ENCODE results near the gene CRIP3.

CRIP3 gene

GRCh38 chr6:43262780-43263313 lies 45.8 kb downstream of the CRIP3 start:
- in situ Hi-C loops (cut with MboI; ENCODE audit: low pct_unique_long_range_greater_than_20kb, low sequenced_read_pairs, unreplicated experiment): no loop called here
- no peak for TF ChIP-seq CTCF (IDR thresholded peaks at IDR 0.05; ENCODE audit: extremely low read depth, insufficient read depth, missing control alignments)
- no peak for DNase-seq (ENCODE audit: low spot score)

- in situ Hi-C loops (cut with MboI; ENCODE audit: low pct_unique_long_range_greater_than_20kb, low sequenced_read_pairs, unreplicated experiment): no loop called here
- no peak for TF ChIP-seq CTCF (IDR thresholded peaks at IDR 0.05; ENCODE audit: extremely low read depth, insufficient read depth, missing control alignments)
- DNase-seq (ENCODE audit: low spot score): no peak
These were observed 46.4 kb downstream of the CRIP3 start for GRCh38 chr6:43262000-43262779.

DNA sequence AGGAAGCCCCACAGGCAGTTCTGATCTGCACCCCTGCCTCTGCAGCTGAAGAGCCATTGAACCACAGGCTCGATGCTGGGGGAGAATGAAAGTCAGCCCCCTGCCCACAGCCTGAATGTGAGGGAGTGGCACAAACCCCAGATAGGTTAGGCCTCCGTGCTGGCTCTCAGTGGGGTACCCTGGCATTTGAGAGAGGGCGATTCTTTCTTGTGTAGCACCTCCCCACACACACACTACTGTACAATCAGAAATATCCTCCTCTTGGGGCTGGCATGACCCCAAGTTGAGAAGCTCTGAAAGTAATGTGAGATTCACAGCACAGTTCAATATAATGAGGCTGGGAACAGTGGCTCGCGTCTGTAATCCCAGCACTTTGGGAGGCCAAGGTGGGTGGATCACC lies 47.4 kb downstream of the CRIP3 start:
- no peak for DNase-seq (ENCODE audit: low spot score)
- in situ Hi-C loops (cut with MboI; ENCODE audit: low pct_unique_long_range_greater_than_20kb, low sequenced_read_pairs, unreplicated experiment): no loop called here
- TF ChIP-seq CTCF (IDR thresholded peaks at IDR 0.05; ENCODE audit: extremely low read depth, insufficient read depth, missing control alignments): no peak

DNA sequence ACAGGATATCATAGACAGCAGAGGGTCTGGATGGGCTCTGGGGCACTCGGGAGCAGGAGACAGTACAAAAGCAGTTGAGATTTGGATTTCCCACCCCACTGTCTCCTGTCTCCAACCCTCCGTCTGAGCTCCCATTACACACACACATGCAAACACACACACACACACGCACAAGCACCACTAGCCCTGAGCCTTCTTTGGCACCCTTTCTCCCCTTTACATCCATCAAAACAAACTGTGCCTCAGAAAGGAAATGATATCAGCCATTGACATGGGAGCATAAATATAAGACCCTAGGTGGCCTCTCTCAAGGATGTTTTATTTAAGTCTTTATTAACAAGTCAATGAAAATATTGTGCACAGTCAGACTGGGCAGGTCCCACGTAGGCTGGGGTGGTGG lies 47.8 kb downstream of the CRIP3 start:
- in situ Hi-C loops (cut with MboI; ENCODE audit: low pct_unique_long_range_greater_than_20kb, low sequenced_read_pairs, unreplicated experiment): no loop called here
- no peak for DNase-seq (ENCODE audit: low spot score)
- no peak for TF ChIP-seq CTCF (IDR thresholded peaks at IDR 0.05; ENCODE audit: extremely low read depth, insufficient read depth, missing control alignments)

DNA sequence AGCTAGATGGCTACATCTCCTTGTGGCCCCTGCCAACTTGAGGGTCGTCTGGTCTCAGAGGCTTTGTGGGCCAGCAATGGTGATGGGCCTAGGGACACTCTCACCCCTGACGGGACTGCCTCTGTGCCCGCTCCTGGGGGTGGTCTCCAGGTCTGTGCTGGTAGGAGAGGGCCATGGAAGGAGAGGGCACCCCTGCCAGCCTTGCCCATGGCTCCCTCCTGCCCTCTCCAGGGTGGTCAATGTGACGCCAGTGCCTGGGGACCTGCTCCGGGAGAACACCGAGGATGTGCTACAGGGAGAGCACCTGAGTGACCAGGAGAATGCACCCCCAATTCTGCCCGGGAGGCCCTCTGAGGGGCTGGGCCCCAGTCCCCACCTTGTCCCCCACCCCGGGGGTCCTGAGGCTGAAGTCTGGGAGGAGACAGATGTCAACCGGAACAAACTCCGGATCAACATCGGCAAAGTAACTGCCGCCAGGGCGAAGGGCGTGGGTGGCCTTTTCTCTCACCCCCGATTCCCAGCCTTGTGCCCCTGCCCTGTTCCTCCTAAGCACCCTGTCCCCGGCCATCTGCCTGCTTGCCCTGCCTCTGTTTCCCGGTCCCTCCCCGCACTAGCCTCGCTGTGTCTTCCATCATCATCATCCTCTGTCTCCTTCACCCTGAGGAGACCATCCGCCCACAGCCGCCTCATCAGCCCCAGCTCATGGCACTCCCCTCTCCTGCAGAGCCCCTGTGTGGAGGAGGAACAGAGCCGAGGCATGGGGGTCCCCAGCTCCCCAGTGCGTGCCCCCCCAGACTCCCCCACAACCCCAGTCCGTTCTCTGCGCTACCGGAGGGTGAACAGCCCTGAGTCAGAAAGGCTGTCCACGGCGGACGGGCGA lies 49.6 kb downstream of the CRIP3 start:
- DNase-seq (ENCODE audit: low spot score): no peak
- in situ Hi-C loops (cut with MboI; ENCODE audit: low pct_unique_long_range_greater_than_20kb, low sequenced_read_pairs, unreplicated experiment): loop anchor here (10.0 kb wide), 1 partner anchor 246 kb away; no protein-coding TSS in a partner anchor
- TF ChIP-seq CTCF (IDR thresholded peaks at IDR 0.05; ENCODE audit: extremely low read depth, insufficient read depth, missing control alignments): no peak

- in situ Hi-C loops (cut with MboI; ENCODE audit: low pct_unique_long_range_greater_than_20kb, low sequenced_read_pairs, unreplicated experiment): loop anchor here (10.0 kb wide), 1 partner anchor 247 kb away; no protein-coding TSS in a partner anchor
- no peak for DNase-seq (ENCODE audit: low spot score)
- TF ChIP-seq CTCF (IDR thresholded peaks at IDR 0.05; ENCODE audit: extremely low read depth, insufficient read depth, missing control alignments): no peak
These were observed 50.4 kb downstream of the CRIP3 start for GRCh38 chr6:43258180-43258579.

Data from GM13977 (cell line).